Measurements from ENCODE around the gene PLEKHA1.

PLEKHA1 gene

GRCh38 chr10:122374237-122374858 lies at the start of gene PLEKHA1:
PLEKHA1 (plus strand) TSS chr10:122374708; CDS start chr10:122393201, 18,493 bp downstream.
- DNase-seq = peak; percentile 51 to 81

- DNase-seq = no peak
Measured at GRCh38 chr10:122325235-122325634, 49.3 kb upstream of the PLEKHA1 start.

GRCh38 chr10:122326385-122326784 lies 48.1 kb upstream of the PLEKHA1 start:
- no peak for DNase-seq

- no peak for DNase-seq
Measured at GRCh38 chr10:122326806-122327205, 47.7 kb upstream of the PLEKHA1 start.

- no peak for DNase-seq
Measured at GRCh38 chr10:122327237-122328206, 47.0 kb upstream of the PLEKHA1 start.

- DNase-seq = no peak
Measured at GRCh38 chr10:122328676-122329075, 45.8 kb upstream of the PLEKHA1 start.

- no peak for DNase-seq
Measured at GRCh38 chr10:122329416-122329815, 45.1 kb upstream of the PLEKHA1 start.

GRCh38 chr10:122331100-122331499 lies 43.4 kb upstream of the PLEKHA1 start:
- DNase-seq = no peak

- no peak for DNase-seq
Measured at GRCh38 chr10:122331615-122332446, 42.7 kb upstream of the PLEKHA1 start.

- no peak for DNase-seq
Measured at GRCh38 chr10:122333037-122333436, 41.5 kb upstream of the PLEKHA1 start.

- no peak for DNase-seq
Measured at GRCh38 chr10:122336332-122336731, 38.2 kb upstream of the PLEKHA1 start.

GRCh38 chr10:122336961-122337360 lies 37.5 kb upstream of the PLEKHA1 start:
- DNase-seq = no peak

- DNase-seq = no peak
Measured at GRCh38 chr10:122338609-122339441, 35.7 kb upstream of the PLEKHA1 start.

- no peak for DNase-seq
Measured at GRCh38 chr10:122341141-122341810, 33.2 kb upstream of the PLEKHA1 start.

- peak in 1 of 2 experiments; percentile 20 for DNase-seq
Measured at GRCh38 chr10:122342293-122343134, 32.0 kb upstream of the PLEKHA1 start.

- no peak for DNase-seq
Measured at GRCh38 chr10:122343135-122343800, 31.2 kb upstream of the PLEKHA1 start.

- DNase-seq = no peak
Measured at GRCh38 chr10:122343936-122344335, 30.6 kb upstream of the PLEKHA1 start.

- no peak for DNase-seq
Measured at GRCh38 chr10:122344741-122345258, 29.7 kb upstream of the PLEKHA1 start.

GRCh38 chr10:122346326-122346950 lies 28.1 kb upstream of the PLEKHA1 start:
- no peak for DNase-seq
